Head of caudate nucleus (tissue), 42 donors: Measurements from ENCODE around the gene KRTAP12-4.
"Not testable (repeated sequence)": the region's sequence is repeated elsewhere in the genome, so short reads cannot be mapped to it uniquely, and the experiment has no call there.

Experiments used
- DNase-seq, 42 donors: peaks; one replicate each; pipeline versions ENCODE4 v3.0.0 to v3.0.0-alpha.2; 2020 to 2021; ENCODE audit warnings: mixed read lengths in 7 of 42
- intact Hi-C: fragments of 100-400 bp; cut with DNase I; formaldehyde crosslinking; loops from one replicate; pipeline ENCODE4 v1.15.0; 2022

The KRTAP12-4 gene

DNA sequence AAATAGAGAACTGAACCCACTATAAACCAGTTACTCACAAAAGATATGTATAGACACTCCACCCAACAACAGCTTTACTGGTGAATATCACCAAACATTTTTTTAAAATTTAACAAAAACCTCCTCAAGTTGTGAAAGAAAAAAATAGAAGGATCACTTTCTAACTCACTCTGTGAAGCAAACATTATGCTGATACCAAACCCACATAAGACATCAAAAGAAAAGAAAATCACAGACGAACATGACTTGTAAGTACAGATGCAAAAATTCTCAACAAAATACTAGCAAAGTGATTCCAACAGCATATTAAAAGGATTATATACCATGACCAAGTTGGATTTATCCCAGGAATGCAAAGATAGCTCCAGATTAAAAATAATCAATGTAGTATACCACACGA, 37.2 kb upstream of the KRTAP12-4 start:
- DNase-seq = no peak
- intact Hi-C loops = no loop called here

GRCh38 chr21:44689740-44690139, 35.3 kb upstream of the KRTAP12-4 start:
- peak in 1 of 42 donors; percentile 23 for DNase-seq
- intact Hi-C loops = not testable (repeated sequence)

DNA sequence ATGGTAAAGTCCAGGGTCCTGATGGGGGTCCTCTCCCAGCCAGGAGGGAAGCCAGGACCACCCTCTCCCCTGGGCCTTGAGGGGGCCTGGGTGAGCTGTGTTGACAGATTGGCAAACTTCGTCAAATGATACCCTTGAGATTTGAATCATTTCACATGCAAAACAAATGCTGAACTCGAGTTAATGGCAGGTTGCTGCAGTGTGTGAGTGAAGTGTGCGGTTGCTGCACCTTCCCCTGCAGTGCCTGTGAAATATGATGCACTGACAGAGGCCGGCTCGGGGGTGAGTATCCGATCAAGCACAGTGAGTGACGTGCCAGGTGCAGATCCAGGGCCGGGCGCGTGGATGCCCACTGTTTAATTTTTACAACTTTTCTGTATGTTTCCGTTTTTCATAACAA, 33.2 kb upstream of the KRTAP12-4 start:
- intact Hi-C loops = no loop called here
- DNase-seq = peak in 3 of 42 donors; percentile 21 to 35 (median 28)

DNA sequence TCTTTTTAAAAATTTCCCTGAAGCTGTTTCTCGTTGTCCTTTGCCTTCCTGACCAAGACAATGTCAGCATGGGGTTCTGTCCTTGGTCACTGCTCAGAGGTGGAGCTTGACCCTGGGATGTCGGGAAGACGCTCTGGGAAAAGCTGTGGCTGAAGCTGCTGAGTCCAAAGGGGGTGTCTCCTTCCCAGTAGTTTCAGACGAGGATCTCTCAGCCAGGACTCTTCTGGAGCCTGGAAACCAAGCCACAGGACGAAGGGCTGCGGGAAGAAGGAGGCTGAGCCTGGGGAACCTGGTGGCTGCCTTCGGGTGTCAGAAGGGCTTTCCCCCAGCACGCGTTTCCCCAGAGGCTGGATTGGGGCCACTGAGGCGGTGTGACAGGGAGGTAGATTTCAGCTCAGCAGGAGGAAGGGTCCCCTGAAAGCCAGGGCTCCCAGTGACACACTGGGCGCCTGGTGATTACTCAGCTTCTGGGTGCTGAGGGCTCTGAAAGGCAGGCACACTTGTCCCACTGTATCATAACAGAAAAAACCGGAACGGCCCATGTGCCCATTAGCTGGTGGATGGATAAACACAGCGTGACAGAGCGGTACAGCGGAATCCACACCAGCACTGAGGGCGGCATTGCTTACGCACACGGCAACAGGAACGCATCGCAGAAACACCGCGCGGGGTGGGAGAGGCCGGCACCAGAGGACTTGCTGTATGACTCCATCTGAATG, 32.5 kb upstream of the KRTAP12-4 start:
- intact Hi-C loops = no loop called here
- peak in 2 of 42 donors; percentile 22 to 25 for DNase-seq

DNA sequence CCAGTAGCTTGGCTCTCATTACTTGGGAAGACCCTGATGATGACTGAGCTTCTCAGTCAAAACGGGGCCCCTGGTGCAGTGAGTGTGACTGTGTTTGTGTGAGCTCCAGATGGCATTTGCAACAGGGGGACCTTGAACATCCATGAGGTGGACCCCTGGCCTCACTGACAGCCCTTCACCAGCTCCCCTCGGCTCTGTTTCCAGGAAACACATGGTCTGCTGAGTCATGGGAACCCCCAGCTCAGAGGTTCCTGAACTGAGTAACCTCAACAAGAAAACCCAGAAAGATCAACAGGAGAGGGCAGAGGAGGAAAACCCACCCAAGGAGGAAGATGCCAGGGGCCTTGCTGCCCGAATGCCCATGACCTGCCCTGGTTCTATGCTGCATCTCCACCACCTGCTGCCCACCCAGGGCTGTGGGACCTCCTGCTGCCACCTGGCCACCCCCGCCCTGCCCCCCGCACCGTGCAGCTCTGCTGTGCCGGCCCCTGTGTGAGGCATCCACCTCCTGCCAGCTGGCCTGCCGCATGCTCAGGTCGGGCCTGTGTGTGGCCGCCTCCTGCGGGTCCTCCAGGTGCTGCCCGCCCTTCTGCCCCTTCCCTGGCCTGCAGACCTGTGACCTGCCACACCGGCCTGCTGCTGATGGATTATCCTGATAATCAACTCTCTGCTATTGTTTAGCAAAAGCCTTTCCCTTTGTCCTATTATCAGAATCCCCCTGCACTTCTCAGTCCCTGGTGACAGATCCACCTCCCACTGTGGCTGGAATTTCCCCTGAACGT, 31.7 kb upstream of the KRTAP12-4 start:
- DNase-seq = peak in 1 of 42 donors; percentile 13
- intact Hi-C loops = no loop called here

DNA sequence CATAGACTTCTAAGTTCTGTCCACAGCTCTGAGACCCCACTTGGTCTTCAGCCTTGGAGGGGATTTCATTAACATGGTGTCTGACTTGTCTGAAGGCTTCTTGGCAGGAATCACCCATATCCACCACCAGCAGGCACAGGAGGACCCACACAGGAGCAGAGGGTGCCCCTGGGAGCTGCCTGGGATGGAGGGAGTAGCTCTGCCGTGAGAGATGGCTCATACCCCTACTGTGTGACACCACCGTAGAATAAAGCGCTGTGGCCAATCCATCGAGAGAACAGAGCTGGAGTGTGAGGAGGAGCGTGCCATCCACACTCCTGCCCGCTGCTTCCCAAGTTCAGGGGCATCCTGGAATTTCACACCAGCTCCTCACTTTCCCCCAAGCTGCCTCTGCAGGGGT, 30.6 kb upstream of the KRTAP12-4 start:
- DNase-seq, intact Hi-C loops: not testable (repeated sequence)

DNA sequence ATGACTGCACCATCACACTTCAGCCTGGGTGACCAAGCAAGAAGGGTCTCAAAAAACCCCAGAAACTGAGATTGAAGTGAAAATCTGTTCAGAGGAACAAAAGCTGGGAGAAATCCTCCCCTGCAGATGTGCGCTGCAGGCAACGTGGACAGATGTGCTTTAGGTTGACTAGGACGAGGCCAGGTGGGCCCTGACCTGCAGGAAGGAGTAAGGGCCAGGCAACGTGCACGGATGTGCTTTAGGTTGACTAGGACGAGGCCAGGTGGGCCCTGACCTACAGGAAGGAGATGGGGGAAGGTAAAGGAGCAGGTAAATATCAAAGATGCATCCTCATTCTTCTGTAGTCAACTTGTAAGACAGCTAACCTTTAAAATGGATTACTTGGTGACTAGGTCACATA, 30.0 kb upstream of the KRTAP12-4 start:
- intact Hi-C loops = no loop called here
- peak in 1 of 42 donors; percentile 7 for DNase-seq

DNA sequence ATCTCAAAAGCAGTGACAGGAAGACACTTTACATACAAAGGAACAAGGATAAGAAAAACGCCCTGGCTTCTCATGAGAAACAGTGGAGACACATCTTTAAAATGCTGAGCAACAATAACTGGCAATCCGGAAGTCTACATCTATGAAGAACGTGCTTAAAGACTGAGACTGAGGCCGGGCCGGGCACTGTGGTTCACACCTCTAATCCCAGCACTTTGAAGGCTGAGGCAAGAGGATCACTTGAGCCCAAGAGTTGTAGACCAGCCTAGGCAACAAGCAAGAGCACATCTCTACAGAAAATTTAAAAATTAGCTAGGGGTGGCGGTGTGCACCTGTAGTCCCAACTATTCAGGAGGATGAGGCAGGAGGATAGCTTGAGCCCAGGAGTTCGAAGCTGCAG, 29.6 kb upstream of the KRTAP12-4 start:
- peak in 2 of 42 donors; percentile 20 to 29 for DNase-seq
- intact Hi-C loops = no loop called here

DNA sequence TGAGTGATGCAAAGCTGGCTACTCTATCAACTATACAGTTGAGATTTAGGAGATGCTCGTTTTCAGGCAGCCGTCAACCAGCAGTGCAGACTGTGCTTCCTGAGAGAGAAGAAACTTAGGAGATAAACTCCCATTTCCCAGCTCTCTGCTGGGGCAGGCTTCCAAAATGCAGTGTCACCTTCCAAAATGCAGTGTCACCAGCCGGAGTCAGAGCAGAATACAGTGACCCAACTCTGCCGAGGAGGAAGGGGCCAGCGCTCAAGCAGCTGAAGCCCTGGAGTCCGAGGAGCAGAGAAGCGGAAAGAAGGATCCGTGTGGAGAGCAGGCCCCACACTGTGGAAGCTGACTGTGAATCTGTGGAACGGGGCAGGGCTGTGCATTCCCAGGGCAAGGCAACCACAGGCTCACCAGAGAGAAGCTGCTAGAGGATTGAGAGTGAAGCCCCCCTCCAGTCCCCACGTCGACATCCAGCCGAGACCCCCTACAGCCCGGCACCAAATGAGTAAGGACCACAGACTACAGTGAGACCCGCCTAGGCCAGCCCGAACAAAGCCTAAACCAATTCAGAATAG, 28.2 kb upstream of the KRTAP12-4 start:
- DNase-seq = peak in 2 of 42 donors; percentile 3 to 27
- intact Hi-C loops = no loop called here

- intact Hi-C loops = no loop called here
Observed at GRCh38 chr21:44681861-44682579, 27.6 kb upstream of the KRTAP12-4 start, which contains the start of gene KRTAP12-1. TSS of gene KRTAP12-1 (minus strand) at chr21:44682163. CDS start at chr21:44682123, 40 bp downstream.

GRCh38 chr21:44681152-44681551, 26.7 kb upstream of the KRTAP12-4 start:
- no peak for DNase-seq
- intact Hi-C loops = no loop called here

More at GRCh38 chr21:44681861-44682579, 27.6 kb upstream of the KRTAP12-4 start, which contains the start of gene KRTAP12-1:
- no peak for DNase-seq

DNA sequence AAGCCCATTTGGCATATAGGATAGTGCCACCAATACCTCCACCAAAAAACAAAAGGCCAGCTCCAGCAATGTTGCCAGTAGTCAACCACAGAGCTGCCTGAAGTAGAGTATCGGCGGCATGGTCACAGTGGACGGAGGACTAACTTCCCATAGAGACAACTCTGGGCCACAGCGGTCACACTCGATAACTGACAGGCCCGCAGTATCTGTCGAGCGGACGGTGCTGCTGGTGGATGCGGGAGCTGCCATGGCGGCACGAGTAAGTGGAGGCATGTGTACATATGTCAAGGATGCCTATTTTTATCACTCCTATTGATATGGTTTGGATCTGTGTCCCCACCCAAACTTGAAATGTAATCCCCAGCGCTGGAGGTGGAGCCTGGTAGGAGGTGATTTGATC, 23.4 kb upstream of the KRTAP12-4 start:
- intact Hi-C loops = no loop called here
- DNase-seq = no peak

GRCh38 chr21:44671911-44672310, 17.5 kb upstream of the KRTAP12-4 start:
- DNase-seq = no peak
- intact Hi-C loops = no loop called here

DNA sequence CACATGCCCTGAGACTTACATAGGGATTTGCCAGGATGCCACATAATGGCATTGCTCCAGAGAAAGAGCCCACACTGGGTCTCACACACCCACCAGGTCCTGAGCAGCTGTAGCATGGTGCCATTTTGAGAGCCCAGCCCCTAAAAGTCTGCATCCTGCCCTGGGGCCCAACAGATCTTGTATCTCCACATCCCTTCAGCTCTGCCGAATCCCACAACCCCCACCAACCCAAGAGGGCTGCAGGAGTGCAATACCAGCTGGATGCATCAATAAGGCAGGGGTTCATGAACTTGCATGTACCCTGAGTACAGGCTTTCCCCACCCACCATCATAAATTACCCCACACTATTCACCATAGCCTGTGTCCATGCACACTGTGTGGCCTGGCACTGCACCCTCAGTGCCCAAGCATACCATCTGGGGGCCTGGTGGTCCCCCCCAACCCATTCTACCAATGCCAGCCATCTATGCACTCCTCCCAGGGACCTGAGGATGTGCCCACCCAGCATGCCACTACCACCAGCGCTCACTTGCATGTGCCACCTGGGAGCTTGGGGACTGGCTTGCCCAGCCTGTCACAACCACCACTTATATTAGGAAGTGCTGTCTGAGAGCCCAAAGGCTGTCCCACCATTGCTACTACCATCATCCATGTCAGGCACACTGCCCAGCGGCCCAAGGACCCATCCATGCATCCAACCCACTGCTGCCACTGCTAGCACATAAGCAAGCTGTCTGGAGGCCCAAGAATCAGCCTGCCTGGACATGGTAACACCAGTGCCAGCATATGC, 16.4 kb upstream of the KRTAP12-4 start:
- intact Hi-C loops = no loop called here
- no peak for DNase-seq

DNA sequence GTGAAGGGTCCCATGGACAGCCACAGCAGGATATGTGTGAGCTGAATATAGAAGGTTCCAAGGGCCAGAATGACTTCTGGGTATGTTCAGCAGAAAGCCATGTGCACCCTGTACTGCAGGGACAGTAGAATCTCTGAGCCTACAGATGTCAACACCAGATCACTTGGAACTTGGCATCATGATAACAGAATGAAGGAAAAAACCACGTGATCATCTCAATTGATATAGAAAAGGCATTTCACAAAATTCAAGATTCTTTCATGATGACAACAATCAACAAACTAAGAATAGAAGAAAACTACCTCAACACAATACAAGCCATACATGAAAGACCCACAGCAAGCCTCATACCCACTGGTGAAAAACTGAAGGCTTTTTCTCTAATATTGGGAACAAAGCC, 13.2 kb upstream of the KRTAP12-4 start:
- no peak for DNase-seq
- intact Hi-C loops = no loop called here

- peak in 1 of 42 donors; percentile 2 for DNase-seq
- intact Hi-C loops = no loop called here
Observed at GRCh38 chr21:44666401-44667320, 12.2 kb upstream of the KRTAP12-4 start, which contains the start of gene KRTAP12-2. TSS of gene KRTAP12-2 (minus strand) at chr21:44666927. CDS start at chr21:44666886, 41 bp downstream.

- intact Hi-C loops = no loop called here
- DNase-seq = no peak
Observed at GRCh38 chr21:44664691-44665090, 10.2 kb upstream of the KRTAP12-4 start.
